ENCODE results near the gene ZBTB20.
A peak's percentile ranks its signal among the peaks of the same experiment; 100 is the strongest.

ZBTB20 gene

GRCh38 chr3:114392831-114393230 is 754.3 kb downstream of the ZBTB20 start:
- DNase-seq: no peak

GRCh38 chr3:114389156-114389555 is 757.9 kb downstream of the ZBTB20 start:
- DNase-seq: peak; percentile 5 to 34

GRCh38 chr3:114384558-114384903 is 762.6 kb downstream of the ZBTB20 start:
- DNase-seq: no peak

- DNase-seq: peak; percentile 68 to 73
These were observed 763.1 kb downstream of the ZBTB20 start for GRCh38 chr3:114383875-114384557.

GRCh38 chr3:114380233-114380651 is 766.8 kb downstream of the ZBTB20 start:
- no peak for DNase-seq

GRCh38 chr3:114379266-114379665 is 767.8 kb downstream of the ZBTB20 start:
- DNase-seq: no peak

- DNase-seq: no peak
These were observed 768.3 kb downstream of the ZBTB20 start for GRCh38 chr3:114378760-114379159.

GRCh38 chr3:114377426-114377825 is 769.7 kb downstream of the ZBTB20 start:
- no peak for DNase-seq

- DNase-seq: no peak
These were observed 770.4 kb downstream of the ZBTB20 start for GRCh38 chr3:114376516-114377185.

- DNase-seq: no peak
These were observed 771.3 kb downstream of the ZBTB20 start for GRCh38 chr3:114375608-114376421.

GRCh38 chr3:114374433-114374990 is 772.6 kb downstream of the ZBTB20 start:
- DNase-seq: no peak

GRCh38 chr3:114370537-114371174 is 776.4 kb downstream of the ZBTB20 start:
- DNase-seq: no peak

GRCh38 chr3:114365909-114366308 is 781.2 kb downstream of the ZBTB20 start:
- DNase-seq: no peak

GRCh38 chr3:114364806-114365654 is 782.1 kb downstream of the ZBTB20 start:
- no peak for DNase-seq

GRCh38 chr3:114363554-114364202 is 783.4 kb downstream of the ZBTB20 start:
- DNase-seq: no peak

GRCh38 chr3:114362815-114363214 is 784.3 kb downstream of the ZBTB20 start:
- peak in 1 of 2 donors; percentile 11 for DNase-seq

- DNase-seq: no peak
These were observed 785.7 kb downstream of the ZBTB20 start for GRCh38 chr3:114361391-114361790.

GRCh38 chr3:114356525-114356924 is 790.6 kb downstream of the ZBTB20 start:
- no peak for DNase-seq

GRCh38 chr3:114356066-114356465 is 791.0 kb downstream of the ZBTB20 start:
- no peak for DNase-seq

GRCh38 chr3:114355653-114356052 is 791.4 kb downstream of the ZBTB20 start:
- DNase-seq: no peak

- DNase-seq: no peak
These were observed 795.3 kb downstream of the ZBTB20 start for GRCh38 chr3:114351822-114352145.
